ENCODE measurements around the gene KIRREL2. TPM values are rescaled to one million over a fixed set of nuclear protein-coding genes. Genes with fewer than 3 reads are reported as not detected.

Gene KIRREL2
- total RNA-seq, 1 experiment from 2014 or later: 0.26 TPM

DNA sequence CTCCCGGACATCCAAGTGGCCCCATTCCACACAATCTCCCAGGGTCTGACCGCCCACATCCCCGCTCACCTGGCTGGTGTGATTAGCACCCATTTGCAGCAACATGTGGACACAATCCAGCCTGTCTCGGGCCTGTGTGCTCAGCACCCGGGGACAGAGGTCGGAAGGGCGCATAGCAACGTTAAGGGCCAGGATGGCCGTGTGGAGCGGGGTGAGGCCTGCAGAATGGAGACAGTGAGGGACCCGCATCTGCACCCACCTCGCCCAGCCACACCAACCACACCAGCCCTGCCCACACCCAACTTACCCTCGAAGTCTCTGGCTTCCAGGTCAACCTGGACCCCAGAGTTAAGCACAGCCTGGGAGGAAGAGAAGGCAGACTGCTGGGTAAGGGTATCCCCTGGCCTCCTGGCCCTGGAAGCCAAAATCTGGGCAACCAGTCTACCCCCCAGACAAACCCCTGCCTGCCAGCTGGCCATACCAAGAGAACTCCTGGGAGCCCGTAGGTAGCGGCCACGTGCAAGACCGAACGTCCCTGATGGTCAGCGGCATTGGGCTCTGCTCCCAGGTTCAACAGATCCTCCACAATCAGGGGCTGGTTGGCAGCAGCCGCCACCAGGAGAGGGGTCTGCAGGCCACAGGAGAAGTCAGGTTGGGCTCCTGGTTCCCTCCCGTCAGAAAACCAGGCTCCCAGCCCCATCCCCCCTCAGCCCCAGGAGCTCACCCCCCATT lies 39.4 kb downstream of the KIRREL2 start:
- H3K27me3 Mint-ChIP-seq (ENCODE audit: unreplicated experiment): no peaks in the 10 kb centered on the region
- DNase-seq: no peak
- no TSS peak for BruUV-seq (replicated peaks)
- H3K4me1 Mint-ChIP-seq (ENCODE audit: low read depth, unreplicated experiment): no peaks in the 10 kb centered on the region
- no peaks in the 10 kb centered on the region for H3K9me3 Mint-ChIP-seq (ENCODE audit: low read depth, unreplicated experiment)
- TF ChIP-seq, protein P1, sequence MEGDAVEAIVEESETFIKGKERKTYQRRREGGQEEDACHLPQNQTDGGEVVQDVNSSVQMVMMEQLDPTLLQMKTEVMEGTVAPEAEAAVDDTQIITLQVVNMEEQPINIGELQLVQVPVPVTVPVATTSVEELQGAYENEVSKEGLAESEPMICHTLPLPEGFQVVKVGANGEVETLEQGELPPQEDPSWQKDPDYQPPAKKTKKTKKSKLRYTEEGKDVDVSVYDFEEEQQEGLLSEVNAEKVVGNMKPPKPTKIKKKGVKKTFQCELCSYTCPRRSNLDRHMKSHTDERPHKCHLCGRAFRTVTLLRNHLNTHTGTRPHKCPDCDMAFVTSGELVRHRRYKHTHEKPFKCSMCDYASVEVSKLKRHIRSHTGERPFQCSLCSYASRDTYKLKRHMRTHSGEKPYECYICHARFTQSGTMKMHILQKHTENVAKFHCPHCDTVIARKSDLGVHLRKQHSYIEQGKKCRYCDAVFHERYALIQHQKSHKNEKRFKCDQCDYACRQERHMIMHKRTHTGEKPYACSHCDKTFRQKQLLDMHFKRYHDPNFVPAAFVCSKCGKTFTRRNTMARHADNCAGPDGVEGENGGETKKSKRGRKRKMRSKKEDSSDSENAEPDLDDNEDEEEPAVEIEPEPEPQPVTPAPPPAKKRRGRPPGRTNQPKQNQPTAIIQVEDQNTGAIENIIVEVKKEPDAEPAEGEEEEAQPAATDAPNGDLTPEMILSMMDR (IDR thresholded peaks at IDR 0.05; ENCODE audit: unreplicated experiment): no peak
- CTCF ChIA-PET: no interaction called here
- no peak overlapping the region for H3K27ac Mint-ChIP-seq (ENCODE audit: unreplicated experiment)
- intact Hi-C loops (cut with micrococcal nuclease; ENCODE audit: unreplicated experiment): no loop called here
- no peak overlapping the region for H3K4me3 Mint-ChIP-seq (ENCODE audit: low read depth, unreplicated experiment)
- peaks cover 45% of the 10 kb centered on the region for H3K36me3 Mint-ChIP-seq (ENCODE audit: insufficient read depth, unreplicated experiment)

DNA sequence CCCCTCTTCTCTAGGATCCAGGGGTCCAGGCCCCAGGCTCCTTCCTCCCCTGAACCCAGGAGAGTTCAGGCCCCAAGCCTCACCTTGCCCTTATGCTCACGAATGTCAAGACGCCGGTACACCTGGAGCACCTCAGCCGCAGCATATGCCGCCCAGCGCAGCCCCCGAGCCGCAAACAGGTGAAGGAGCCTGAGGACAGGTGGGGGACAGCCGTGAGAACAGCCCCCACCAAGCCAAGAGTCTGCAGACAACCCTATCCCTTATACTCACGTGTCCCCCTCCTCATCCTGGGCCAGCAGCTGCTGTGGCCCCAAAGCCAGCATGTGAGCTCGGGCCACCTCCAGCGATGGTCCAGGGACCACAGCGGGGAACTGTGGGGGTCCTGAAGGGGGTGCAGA lies 39.9 kb downstream of the KIRREL2 start:
- Mint-ChIP-seq H3K36me3 (ENCODE audit: insufficient read depth, unreplicated experiment) (peaks cover 45% of the 10 kb centered on the region), H3K27ac (ENCODE audit: unreplicated experiment) (no peak overlapping the region), H3K9me3 (ENCODE audit: low read depth, unreplicated experiment) (no peaks in the 10 kb centered on the region), H3K4me1 (ENCODE audit: low read depth, unreplicated experiment) (no peaks in the 10 kb centered on the region), H3K4me3 (ENCODE audit: low read depth, unreplicated experiment) (no peak overlapping the region), H3K27me3 (ENCODE audit: unreplicated experiment) (peaks cover 4% of the 10 kb centered on the region)
- CTCF ChIA-PET: no interaction called here
- intact Hi-C loops (cut with micrococcal nuclease; ENCODE audit: unreplicated experiment): no loop called here
- TF ChIP-seq, protein P1 (IDR thresholded peaks at IDR 0.05; ENCODE audit: unreplicated experiment): no peak
- BruUV-seq (replicated peaks): no TSS peak
- no peak for DNase-seq

DNA sequence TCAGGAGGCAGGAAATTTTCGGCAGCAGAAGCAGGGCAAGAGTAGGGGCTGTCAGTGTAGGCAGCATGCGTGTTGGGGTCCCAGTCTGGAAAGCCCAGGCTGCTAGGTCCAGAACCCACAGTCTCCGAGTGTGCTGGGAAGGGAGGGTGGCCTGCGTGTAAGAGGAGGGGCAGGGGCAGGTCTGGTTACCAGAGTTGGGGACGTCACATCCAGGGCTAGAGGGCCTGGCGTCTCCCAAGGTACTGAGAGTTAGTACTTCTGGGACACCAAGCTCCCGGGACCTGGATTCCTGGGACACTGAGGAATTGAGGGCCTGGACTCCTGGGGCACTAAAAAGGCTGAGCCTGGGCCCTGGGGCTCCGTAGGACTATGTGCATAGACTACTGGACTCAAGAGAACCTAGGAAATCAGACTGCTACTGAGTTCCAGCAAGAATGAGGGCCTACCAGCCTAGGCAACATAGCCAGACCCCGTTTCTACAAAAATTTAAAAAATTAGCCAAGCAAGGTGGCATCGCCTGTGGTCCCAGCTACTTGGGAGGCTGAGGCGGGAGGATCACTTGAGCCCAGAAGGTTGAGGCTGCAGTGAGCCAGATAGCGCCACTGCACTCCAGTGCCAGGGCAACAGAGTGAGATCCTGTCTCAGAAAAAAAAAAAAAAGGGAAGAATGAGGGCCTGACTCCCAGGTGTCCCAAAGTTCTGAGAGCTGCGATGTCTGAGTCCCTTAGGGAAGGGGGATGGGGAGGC lies 41.2 kb downstream of the KIRREL2 start:
- Mint-ChIP-seq H3K4me3 (ENCODE audit: low read depth, unreplicated experiment) (peak overlapping the region; percentile 91), H3K4me1 (ENCODE audit: low read depth, unreplicated experiment) (no peaks in the 10 kb centered on the region), H3K36me3 (ENCODE audit: insufficient read depth, unreplicated experiment) (peaks cover 39% of the 10 kb centered on the region), H3K27me3 (ENCODE audit: unreplicated experiment) (peaks cover 17% of the 10 kb centered on the region), H3K9me3 (ENCODE audit: low read depth, unreplicated experiment) (no peaks in the 10 kb centered on the region), H3K27ac (ENCODE audit: unreplicated experiment) (peak overlapping the region; percentile 74)
- intact Hi-C loops (cut with micrococcal nuclease; ENCODE audit: unreplicated experiment): no loop called here
- CTCF ChIA-PET: interaction anchor here (0.5 kb wide), 1 partner anchor 275 kb away, joined by 4 read pairs; no protein-coding TSS in a partner anchor
- BruUV-seq (replicated peaks): no TSS peak
- no peak for DNase-seq
- TF ChIP-seq, protein P1 (IDR thresholded peaks at IDR 0.05; ENCODE audit: unreplicated experiment): no peak

DNA sequence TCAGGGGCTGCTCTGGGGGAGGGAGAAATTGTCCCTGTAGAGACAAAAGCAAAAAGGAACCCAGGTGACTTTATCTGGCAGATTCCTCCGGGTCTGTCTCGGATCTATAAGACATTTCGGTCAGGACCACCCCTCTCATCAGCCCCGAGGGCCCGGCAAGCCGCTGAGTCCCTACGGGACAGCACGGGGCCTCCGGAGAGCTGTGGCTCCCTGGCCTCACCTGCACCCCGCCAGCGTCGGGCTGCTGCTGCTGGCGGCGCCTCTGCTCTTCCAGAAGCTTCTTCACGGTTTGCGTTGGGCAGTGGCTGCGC lies 41.7 kb downstream of the KIRREL2 start:
- Mint-ChIP-seq H3K27ac (ENCODE audit: unreplicated experiment) (peak overlapping the region; percentile 74), H3K4me3 (ENCODE audit: low read depth, unreplicated experiment) (peak overlapping the region; percentile 91), H3K9me3 (ENCODE audit: low read depth, unreplicated experiment) (no peaks in the 10 kb centered on the region), H3K27me3 (ENCODE audit: unreplicated experiment) (peaks cover 22% of the 10 kb centered on the region), H3K4me1 (ENCODE audit: low read depth, unreplicated experiment) (peaks cover 5% of the 10 kb centered on the region), H3K36me3 (ENCODE audit: insufficient read depth, unreplicated experiment) (peaks cover 38% of the 10 kb centered on the region)
- CTCF ChIA-PET: interaction anchor here (0.5 kb wide), 1 partner anchor 274 kb away, joined by 4 read pairs; no protein-coding TSS in a partner anchor
- intact Hi-C loops (cut with micrococcal nuclease; ENCODE audit: unreplicated experiment): no loop called here
- BruUV-seq (replicated peaks): no TSS peak
- TF ChIP-seq, protein P1 (IDR thresholded peaks at IDR 0.05; ENCODE audit: unreplicated experiment): no peak
- no peak for DNase-seq
